D341Med (cell line): ENCODE measurements around the gene MAJIN.

Experiments
- DNase-seq: peaks from one replicate; pipeline ENCODE4 v3.0.0; 2012; ENCODE audit warnings: low spot score

MAJIN gene

DNA sequence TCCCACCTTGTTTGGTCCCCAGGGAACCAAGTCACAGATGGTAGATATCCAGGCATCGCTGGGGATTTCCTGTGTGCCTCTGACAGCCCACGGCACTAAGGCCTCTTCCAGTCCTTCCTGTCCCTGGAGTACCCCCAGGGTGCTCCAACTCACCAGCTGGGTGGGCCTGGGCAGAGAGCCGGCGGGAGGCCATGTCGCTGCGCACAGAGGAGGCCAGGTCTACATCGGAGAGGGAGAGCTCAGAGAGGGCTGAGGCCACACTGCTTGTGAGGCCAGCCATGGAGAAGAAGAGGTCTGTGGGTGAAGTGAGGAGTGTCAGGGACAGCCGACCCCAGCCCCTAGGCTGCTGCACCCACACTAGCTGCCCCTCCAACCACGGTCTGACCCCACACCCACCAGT, 60.2 kb downstream of the MAJIN start:
- DNase-seq: no peak

DNA sequence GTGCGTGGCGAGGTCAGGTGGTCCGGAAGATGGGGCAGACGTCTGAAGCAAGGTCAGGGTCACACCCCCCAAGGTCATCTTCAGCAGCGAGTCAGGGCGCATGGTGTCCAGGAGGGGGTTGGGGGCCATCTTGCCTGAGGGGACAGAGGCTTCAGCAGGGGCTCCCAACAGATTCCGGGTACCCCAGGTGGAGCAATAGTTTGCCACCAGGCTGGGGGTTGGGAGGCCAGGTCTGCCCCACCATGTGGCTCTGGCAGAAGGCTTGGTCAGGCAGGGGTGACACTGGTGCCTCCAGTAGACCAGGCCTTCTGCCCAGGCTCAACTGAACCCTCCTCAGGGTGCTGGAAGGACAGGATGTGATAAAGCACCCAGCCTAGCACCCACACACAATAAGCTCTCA, 60.8 kb downstream of the MAJIN start:
- DNase-seq: no peak

DNA sequence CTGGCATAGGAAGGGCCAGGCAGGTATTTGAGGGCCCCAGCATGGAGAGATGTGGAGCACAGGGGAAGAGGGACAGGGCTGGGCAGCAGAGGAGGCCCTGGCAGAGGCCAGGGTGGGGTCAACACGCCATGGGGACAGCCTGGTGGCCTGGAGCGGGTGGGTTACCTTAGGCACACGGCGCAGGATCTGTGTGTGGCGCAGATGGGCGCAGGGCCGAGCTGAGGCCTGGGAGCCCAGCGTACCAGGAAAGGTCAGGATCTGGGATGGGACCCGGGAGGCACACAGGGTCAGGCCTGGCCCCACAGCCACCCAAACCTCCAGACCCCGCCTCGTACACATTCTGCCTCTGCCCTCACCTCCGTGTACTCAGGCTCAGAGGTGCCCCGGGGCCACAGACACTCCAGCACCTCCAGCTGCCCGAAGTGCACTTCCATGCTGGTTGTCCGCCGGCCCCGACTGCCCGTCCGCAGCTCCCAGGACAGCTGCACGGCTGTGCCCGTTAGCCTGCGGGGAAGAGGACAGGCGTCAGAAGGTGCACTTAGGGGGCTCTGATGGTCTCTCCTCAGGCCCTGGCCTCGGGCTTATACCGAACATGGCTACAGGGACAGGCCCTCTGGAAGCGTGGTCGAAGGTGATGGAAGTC, 61.3 kb downstream of the MAJIN start:
- no peak for DNase-seq

DNA sequence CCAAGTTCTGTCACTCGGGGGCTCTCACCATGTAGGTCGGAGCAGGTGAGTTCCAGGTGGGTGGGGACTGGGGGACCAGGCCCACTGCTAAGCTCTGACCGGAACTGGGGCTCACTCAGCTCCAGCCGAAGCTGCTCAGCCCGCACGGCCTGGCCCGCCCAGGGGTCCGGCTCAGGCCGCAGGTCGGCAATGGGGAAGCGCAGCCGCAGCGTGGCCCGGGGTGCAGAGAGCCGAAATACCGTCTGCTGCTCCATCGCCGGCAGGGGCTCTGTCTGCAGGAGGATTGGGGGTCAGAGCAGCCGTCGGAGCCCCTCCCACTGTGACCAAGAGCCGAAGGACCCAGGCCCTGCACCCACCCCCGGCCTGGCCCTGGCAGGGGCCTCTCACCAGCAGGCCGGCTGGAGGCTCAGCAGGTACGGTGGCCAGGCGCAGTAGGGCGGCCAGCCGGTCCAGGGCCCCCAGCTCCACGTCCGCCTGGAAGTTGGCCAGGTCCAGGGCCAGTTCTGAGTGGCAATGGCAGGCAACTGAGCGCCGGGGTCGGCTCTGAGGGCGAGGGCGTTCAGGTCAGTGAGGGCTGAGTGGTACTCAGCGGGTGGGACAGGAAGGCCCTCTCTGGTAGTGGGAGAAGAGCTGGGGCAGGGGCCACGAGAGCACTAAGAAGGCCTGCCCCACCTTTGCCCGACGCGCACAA, 62.1 kb downstream of the MAJIN start:
- no peak for DNase-seq

DNA sequence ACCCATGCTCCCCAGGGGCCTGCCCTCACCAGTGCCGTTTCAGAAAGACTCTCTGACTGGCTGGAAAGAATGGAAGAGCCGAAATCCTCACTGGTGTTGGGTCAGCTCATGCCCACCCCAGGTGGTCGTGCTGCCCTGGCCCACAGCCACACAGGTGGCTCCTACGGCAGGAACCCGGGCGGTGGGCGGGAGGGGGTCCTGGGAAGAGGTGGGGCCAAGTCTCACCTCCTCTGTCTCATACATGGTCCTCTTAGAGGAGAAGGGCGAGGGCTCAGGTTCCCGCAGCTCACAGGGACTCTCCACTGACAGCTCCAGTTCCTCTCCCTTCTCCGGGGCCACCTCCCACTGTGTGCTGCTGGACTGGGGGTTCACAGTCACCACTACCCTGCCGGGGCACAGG, 63.1 kb downstream of the MAJIN start:
- DNase-seq: no peak

DNA sequence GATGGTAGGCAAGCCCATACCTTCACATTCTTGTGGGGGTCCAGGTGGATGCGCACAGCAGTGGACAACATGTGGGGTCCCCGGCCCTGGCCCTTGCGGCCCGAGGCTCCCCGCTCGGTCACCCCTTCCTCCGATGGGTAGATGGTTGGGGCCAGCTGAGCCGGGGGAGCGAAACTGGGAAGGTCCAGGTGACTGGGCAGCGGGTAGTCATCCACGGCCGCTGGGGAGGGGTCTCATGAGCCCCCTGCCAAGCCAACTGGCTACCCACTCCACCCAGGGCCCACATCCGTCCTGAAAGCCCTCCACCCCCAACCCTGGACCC, 65.6 kb downstream of the MAJIN start:
- DNase-seq: no peak

DNA sequence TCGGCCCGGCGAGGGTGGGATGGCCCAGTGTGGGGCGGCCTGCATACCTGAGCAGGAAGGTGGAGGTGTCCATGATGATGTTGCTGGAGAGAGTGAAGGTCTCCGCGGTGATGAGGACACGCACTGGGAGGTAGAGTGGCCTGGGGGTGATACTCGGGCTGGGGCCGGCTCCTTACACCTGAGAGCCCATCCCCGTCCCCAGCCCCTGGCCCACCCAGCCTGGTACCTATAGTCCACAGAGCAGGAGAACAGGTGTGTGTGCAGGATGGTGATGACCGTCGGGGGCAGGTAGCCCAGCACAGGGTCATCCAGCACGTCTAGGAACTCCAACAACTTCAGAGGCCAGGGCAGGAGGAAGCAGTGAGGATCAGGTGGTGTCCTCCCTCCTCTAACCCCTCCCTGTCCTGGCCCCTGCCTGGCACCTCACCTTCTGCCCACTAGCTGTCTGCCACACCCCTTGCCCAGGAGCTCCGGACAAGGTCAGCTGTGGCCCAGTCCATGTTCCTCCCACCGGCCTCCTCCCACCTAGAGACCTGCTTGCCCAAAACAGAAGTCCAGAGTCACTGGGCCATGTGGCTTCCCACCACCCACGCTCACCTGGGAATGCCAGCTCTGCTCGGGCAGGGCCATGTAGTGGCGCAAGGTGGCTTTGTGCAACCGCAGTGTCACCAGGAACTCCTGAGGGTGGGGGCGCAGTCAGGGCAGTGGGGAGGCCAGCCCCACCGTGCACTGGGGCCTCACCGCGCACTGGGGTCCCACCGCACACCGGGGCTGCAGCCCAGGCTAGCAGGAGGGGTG, 66.2 kb downstream of the MAJIN start:
- no peak for DNase-seq

DNA sequence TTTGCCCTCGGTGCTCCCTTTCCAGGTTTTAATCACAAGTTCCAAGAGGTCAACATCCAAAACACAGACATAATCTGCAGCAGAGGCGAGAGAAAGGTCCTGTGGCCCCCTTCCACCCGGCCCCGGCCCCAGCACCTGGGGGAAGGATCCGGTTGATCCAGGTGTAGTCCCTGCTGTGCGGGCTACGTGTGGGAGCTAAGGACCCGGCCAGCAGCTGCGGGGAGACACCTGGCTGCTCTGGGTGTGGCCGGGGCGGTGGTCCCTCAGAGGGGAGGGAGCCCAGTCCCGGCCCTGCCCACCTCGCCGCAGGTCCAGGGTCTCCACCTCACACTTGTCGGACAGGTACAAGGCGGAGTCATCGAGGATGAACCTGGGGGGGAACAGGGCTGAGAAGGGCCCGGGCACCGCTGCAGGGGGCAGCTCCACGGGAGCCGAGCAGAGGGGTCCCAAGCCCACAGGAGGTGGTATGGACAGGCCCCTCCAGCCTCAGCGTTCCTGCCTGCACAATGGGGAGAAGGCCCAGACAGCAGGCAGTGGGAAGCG, 68.5 kb downstream of the MAJIN start:
- no peak for DNase-seq

DNA sequence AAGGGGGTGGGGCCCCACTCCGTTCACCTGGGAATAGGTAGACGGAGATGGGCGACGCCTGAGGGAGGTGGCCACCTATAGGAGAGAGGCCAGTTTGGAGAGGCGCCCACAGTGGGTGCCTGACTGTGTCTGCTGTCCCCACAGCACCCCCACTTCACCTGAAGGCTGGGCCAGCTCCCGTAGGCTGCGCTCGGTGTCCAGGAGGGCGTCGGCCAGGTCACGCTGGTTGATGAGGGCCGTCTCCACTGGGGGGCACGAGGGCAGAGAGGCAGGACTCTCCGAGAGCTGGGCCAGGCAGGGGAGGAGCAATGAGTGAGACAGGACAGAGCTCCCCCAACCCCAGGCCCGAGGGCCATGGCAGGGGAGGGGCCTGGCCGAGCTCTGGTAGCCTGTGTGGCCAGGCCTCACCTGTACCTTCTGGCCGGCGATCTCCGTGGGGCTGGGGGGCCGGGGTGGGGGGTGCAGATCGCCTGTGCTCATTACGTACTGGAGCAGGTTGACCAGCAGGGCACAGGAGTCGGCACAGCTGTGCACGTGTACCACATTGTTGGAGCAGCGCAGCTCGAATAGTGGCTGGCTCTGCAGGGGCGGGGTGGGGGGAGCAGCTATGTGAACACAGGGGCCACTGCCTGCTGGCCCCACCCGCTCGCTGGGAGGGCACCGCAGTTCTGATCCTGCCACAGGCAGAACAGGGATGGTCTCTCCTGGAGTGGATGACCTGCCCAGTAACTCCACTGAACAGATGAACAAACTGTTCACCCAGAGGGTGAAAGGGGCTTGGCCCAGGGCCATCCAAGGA, 69.6 kb downstream of the MAJIN start:
- no peak for DNase-seq

DNA sequence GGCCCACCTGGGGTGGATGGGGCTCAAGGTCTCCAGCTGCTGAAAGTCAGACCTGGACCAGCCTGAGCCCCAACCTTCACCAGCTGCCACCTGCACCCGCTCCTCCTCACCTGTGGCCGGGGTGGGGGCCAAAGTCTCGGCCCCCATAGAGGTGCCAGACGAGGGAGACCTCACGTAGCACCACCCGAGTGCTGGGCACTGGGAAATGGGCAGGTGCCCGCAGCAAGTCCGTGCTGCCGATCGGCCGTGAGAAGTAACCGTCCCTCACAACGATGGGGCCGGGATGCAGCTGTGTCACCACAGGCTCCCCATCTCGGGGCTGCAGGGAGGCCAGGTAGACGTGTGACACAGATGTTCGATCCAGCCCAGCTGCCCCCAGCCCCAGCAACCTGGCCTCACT, 71.1 kb downstream of the MAJIN start:
- no peak for DNase-seq

DNA sequence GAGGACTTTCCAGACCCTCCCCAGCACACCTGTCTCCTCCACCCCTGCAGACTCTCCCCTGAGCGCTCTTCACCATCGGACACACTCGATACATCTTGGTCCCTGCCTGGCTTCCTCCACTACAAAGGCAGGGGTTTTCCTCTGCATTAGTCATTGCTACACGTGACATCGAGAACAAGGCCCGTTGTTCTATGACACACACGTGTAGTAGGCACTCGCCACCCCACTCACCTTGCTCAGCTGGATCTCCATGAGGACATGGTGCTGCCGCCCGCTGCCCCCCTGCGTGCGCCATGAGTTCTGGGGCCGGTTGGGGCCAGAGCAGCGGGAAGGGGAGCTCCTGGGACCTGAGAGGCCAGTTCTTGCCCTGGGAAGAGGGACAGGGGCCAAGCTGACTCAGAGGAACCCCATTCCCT, 71.6 kb downstream of the MAJIN start:
- DNase-seq: no peak

DNA sequence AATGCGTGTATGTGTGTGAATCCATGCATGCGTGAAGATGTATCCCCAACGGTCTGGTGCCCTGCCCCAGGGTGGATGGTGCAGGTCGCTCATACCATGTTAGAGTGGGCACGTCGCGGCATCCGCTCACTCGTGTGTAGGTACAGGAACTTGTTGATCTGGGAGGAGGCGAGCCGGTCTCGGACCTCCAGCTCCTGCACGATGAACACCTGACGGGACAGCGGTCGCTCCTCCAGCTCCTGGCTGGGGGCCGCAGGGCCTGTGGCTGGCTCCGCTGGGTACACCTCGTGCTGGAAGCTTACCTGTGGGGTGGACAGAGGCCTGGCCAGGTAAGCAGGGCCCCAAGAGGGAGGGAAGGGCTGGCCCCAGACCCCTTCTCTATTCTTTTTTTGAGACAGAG, 73.4 kb downstream of the MAJIN start:
- DNase-seq: no peak

DNA sequence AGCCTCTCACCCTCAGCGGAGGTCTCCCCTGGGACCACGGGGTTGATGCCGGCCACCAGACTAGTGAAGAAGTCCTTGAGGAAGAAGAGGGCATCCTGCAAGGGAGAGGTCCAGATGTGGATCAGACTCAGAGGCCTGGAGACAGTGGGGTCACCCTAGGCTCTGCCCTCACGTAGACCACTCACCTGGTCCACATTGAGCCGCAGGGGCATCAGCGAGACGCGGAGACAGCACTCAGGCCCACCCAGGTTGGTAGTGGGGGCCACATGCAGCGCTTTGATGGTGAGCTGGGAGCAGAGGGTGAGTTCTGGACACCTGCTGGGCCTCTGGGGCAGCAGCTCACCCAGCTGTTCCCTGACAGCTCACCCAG, 73.8 kb downstream of the MAJIN start:
- DNase-seq: no peak

DNA sequence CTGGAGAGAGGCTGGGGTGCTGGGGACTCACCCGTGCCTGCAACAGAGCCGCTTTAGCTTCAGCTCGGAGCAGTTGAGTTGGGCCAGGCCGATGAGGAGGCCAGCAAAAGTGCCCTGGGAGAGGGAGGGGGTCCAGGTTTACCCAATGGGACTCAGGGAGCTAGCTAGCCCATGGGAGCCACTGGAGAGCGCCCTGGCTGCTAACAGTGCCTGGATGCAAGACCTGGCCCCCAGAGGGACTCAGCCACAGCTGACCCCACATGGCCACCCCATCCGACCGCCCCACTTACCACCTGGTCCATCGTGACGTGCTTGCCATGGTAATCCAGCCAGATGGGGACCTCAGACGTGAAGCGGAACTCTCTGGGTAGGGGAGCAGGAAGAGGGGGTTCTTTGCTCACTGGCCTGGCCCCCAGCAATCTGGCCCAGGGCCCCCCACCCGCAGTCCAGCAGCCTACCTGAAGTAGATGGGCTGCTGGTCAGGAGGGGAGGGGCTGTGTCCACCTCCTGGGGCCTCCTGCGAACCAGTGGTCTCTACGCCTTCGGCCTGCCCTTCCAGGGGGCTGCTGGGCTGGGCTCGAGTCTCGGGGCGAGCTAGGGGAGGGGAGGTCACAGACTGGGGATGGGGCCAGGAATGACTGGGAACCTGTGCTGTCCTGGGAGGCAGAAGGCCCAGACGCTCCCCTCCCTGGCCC, 74.4 kb downstream of the MAJIN start:
- DNase-seq: no peak

DNA sequence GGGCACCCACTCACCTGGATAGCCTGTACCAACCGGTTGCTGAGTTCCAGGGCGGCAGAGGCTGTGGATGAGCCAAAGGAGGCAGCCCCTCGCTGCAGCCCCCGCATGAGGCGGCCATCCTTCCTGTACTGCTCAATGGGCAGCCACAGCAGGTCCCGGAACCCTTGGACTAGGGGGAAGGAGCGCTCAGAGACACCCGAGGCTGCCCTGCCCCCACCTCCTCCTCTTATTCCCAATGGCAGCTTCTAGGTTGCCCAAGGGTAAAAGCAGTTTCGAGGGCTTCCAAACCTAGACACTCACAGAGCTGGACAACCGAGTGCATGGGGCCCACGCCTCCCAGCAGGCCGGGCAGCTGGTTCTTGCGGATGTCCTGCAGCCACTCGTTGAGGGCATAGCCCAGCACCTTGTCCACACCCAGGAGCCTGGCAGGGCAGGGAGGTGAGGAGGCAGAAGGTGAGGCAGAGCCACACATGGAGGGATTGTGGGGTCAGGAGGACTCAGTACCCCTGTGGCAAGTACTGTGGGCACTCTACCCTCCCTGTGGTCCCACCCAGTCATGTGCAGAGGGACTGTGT, 75.4 kb downstream of the MAJIN start:
- no peak for DNase-seq

DNA sequence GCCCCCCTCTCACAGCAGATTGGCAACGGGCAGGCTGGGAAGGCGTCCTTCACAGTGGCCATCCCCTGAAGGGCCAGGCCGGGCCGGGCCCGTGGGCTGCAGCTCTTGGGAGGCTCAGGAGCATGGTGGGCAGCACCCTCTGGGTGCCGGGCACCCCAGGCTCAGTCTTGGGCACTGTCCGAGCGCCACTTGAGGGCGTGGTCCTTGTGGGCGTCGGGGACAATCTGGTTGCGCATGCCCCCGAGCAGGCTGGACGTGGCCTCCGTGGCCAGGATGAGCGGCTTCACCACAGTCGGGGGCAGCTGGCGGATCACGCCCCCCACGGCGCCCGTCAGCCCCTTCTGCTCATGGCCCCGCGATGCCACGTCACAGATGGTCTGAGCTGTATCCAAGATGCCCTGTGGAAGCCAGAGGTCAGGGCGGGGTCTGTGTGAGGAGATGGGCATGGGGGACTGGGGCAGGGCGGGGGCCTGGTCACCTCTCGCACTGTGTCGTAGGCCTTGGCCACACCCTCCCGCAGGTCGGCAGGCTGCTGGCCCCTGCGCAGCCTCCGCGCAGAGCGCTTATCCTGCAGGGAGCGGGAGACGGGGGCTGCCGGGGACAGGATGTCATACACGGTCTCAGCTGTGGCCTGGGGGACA, 77.0 kb downstream of the MAJIN start:
- DNase-seq: no peak

DNA sequence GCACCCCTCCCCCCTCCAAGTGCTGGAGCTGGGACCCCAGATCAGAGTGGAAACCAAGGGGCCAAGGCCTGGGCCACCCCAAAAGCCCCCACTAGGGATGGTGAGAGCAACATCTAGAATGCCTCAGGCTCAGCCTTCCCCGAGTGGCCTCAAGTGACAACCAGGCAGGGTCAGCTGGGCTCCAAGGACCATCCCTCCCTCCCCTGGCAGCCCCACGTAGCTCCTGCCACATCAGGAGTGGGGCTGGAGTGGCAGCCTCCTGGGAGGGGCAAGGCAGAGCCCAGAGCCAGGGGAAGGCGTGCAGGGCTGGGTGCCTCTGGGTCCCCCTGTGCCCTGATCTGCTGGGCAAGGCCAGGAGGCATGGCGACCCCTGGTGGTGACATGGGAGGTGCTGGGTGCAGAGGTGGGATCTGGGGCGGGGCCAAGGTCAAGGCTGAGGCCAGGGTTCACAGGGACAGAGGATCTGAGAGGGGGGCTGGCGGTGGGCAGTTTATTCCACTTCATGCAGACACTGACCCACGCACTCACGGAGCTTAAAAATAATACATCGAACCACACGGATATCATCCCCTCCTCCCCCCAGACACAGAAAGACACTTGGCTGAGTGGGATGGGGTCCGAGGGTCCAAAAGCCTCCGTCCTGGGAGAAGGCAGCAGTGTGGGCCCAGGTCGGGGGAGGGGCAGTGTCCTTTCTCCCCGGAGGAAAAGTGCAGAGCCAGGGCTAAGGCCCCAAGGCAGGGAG, 77.7 kb downstream of the MAJIN start:
- peak; percentile 90 for DNase-seq

DNA sequence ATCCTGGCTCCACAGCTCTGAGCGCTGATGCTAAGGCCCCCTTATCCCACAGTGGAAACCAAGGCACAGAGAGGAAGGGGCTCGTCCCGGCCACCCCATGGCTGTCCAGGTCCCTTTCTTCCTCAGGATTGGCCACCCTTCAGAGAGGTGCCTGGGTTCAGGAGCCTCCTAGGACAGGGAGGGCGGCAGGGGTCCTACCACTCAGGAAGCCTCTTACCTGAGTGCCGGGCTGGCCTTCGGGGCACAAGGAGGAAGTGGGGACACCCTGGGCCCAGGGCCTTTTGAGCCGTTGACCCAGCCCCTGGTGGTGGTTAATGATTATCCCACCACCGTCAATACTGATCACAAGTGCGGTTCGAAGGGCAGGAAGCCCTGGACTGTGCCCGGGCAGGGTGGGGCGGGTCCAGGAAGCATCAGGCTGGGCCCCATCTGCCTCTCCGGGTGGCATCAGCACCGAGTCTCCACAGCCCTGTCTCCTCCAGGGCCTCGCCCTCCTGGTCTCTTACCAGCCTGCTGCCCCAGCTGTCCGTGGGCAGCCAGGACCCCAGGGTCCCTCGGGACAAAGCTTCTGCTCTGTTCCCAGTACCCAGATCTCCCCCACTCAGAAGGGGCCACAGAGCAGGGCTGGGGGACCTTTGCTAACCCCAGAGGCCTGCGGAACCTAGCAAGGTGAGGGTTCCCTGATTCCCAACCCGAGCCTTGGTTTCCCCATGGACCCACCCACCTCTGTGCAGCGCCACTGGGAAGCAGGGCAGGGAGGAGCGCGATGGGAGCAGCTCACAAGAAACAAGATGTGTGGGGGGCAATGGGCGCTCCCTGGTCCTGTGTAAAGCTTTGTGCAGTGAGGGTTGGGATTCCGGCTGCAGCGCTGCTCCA, 78.5 kb downstream of the MAJIN start:
- no peak for DNase-seq

DNA sequence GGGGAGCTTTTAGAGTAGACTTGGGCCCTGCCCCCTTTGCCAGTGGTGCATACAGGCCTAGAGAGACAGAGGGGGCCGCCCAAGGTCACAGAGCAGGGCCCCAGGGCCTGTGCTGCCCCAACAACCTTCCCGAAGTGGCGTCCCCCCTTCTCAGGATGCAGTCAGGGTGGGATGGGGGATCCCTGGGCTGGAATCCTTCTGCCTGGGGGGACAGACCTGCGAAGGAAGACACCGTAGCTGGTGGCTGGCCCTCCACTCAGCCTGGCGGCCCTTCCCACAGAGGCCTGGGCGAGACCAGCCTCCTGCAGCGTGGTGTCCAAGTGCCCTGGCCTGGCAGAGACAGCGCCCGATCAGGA, 79.1 kb downstream of the MAJIN start:
- no peak for DNase-seq
